Epithelial cell of proximal tubule (primary cell): Measurements from ENCODE around the gene SH3GL2. TPM values are rescaled to one million over a fixed set of nuclear protein-coding genes. Genes with fewer than 3 reads are reported as not detected.

Source experiments
- DNase-seq: peaks from one replicate; pipeline ENCODE4 v3.0.0-alpha.2; 2011; ENCODE audit warnings: low read depth
- H3K4me3 ChIP-seq: 2 replicates; pipeline ENCODE4 v1.5.1; 2011; ENCODE audit warnings: low read depth, mild to moderate bottlenecking, low read length
- CTCF ChIP-seq: conservative IDR thresholded peaks from 2 replicates; pipeline ENCODE4 v1.5.1; 2012; ENCODE audit warnings: low read depth, mild to moderate bottlenecking, low read length
- total RNA-seq: library from RNA; depleted of rRNA; stranded (reverse); fragments of >200 nt; gene quantifications from 2 replicates; pipeline ENCODE4 v1.2.3, GENCODE V29; 2015

The SH3GL2 gene
- total RNA-seq, 1 donor from 2014 or later, result 3.4 TPM

- no peak for DNase-seq
- no peak overlapping the region for H3K4me3 ChIP-seq
- TF ChIP-seq CTCF, result no peak
Observed at GRCh38 chr9:17734674-17735073, 155.8 kb downstream of the SH3GL2 start.

- DNase-seq, result no peak
- TF ChIP-seq CTCF, result no peak
- H3K4me3 ChIP-seq, result no peak overlapping the region
Observed at GRCh38 chr9:17735859-17736258, 157.0 kb downstream of the SH3GL2 start.

- no peak for DNase-seq
- TF ChIP-seq CTCF, result no peak
- no peak overlapping the region for H3K4me3 ChIP-seq
Observed at GRCh38 chr9:17739022-17739421, 160.2 kb downstream of the SH3GL2 start.

- no peak overlapping the region for H3K4me3 ChIP-seq
- no peak for TF ChIP-seq CTCF
- DNase-seq, result no peak
Observed at GRCh38 chr9:17739736-17740135, 160.9 kb downstream of the SH3GL2 start.

- no peak overlapping the region for H3K4me3 ChIP-seq
- peak; percentile 42 for TF ChIP-seq CTCF
- no peak for DNase-seq
Observed at GRCh38 chr9:17742067-17742466, 163.2 kb downstream of the SH3GL2 start.

- TF ChIP-seq CTCF, result no peak
- no peak overlapping the region for H3K4me3 ChIP-seq
- DNase-seq, result no peak
Observed at GRCh38 chr9:17744786-17745185, 165.9 kb downstream of the SH3GL2 start.

GRCh38 chr9:17750269-17750668 is 171.4 kb downstream of the SH3GL2 start:
- DNase-seq, result no peak
- no peak for TF ChIP-seq CTCF
- no peak overlapping the region for H3K4me3 ChIP-seq
